SK-N-SH (cell line): ENCODE measurements around the gene PRDM7. TPM values are rescaled to one million over a fixed set of nuclear protein-coding genes. Genes with fewer than 3 reads are reported as not detected.

ENCODE experiments used
- CTCF ChIA-PET: fragments of 300-600, 350-600 bp; formaldehyde crosslinking; extraction: SDS; loops from one replicate; lab custom pipeline; 2021; lab: Yijun Ruan, JAX
- POLR2A ChIA-PET: fragments of 350-600 bp; sonication (Branson Sonifier 250); formaldehyde crosslinking; extraction: SDS; loops from one replicate; lab custom pipeline; 2020; ENCODE audit warnings: antibody characterized with exemption, inconsistent platforms; lab: Yijun Ruan, JAX
- DNase-seq: peaks from one replicate; pipeline ENCODE4 v3.0.0; 2012
- H2AFZ ChIP-seq: fragments of 200-600 bp; sonication (generic); 2 replicates; pipeline ENCODE4 v1.8.1; 2016; ENCODE audit warnings: antibody characterized with exemption, mild to moderate bottlenecking, low read depth
- H3F3A ChIP-seq: fragments of 200-600 bp; sonication (generic); replicated peaks from 2 replicates; pipeline ENCODE3; 2016; ENCODE audit warnings: antibody characterized with exemption, mild to moderate bottlenecking; ENCODE audit not compliant: insufficient read depth
- H3K27ac ChIP-seq, 2 experiments: fragments of 200-500 bp in 1 of 2; fragments of 200-600 bp in 1 of 2; sonication (Bioruptor generic) in 1 of 2; sonication (generic), shearing (Covaris generic) in 1 of 2; 2 replicates each; pipeline versions ENCODE4 v1.5.1 to v1.6.1; 2014 to 2016; ENCODE audit warnings: low read depth in 2 of 2, inconsistent platforms in 1 of 2, low read length in 1 of 2, mild to moderate bottlenecking in 1 of 2, mixed read lengths in 1 of 2
- H3K27me3 ChIP-seq: fragments of 200-600 bp; sonication (generic), shearing (Covaris generic); 2 replicates; pipeline ENCODE4 v1.6.1; 2016; ENCODE audit warnings: mixed run types; ENCODE audit not compliant: insufficient read depth
- H3K36me3 ChIP-seq, 2 experiments: fragments of 200-500 bp in 1 of 2; fragments of 200-600 bp in 1 of 2; sonication (Bioruptor generic) in 1 of 2; sonication (generic) in 1 of 2; replicated peaks in 1 of 2; 2 replicates each; pipeline versions ENCODE3 to v1.5.1; 2014 to 2016; ENCODE audit warnings: low read length in 1 of 2, mild to moderate bottlenecking in 1 of 2; ENCODE audit not compliant: insufficient read depth in 2 of 2, control insufficient read depth in 1 of 2
- H3K4me1 ChIP-seq, 2 experiments: fragments of 200-500 bp in 1 of 2; fragments of 200-600 bp in 1 of 2; sonication (Bioruptor generic) in 1 of 2; sonication (generic), shearing (Covaris generic) in 1 of 2; 2 replicates each; pipeline versions ENCODE4 v1.5.1 to v1.6.1; 2014 to 2016; ENCODE audit warnings: low read depth in 1 of 2, low read length in 1 of 2, mixed run types in 1 of 2; ENCODE audit not compliant: insufficient read depth in 2 of 2, control insufficient read depth in 1 of 2
- H3K4me2 ChIP-seq: fragments of 200-600 bp; sonication (generic), shearing (Covaris generic); 2 replicates; pipeline ENCODE4 v1.6.1; 2017; ENCODE audit warnings: mixed run types
- H3K4me3 ChIP-seq, 2 experiments: fragments of 200-500 bp in 1 of 2; fragments of 200-600 bp in 1 of 2; sonication (Bioruptor generic) in 1 of 2; sonication (generic), shearing (Covaris generic) in 1 of 2; 2 replicates each; pipeline versions ENCODE4 v1.5.1 to v1.8.1; 2014 to 2016; ENCODE audit warnings: low read depth in 2 of 2, inconsistent platforms in 1 of 2, low read length in 1 of 2, mild to moderate bottlenecking in 1 of 2, mixed read lengths in 1 of 2, moderate library complexity in 1 of 2
- H3K79me2 ChIP-seq: fragments of 200-600 bp; sonication (generic); 2 replicates; pipeline ENCODE4 v1.8.1; 2017; ENCODE audit warnings: mild to moderate bottlenecking; ENCODE audit not compliant: insufficient read depth
- H3K9ac ChIP-seq: fragments of 200-600 bp; sonication (generic); 2 replicates; pipeline ENCODE4 v1.6.1; 2017; ENCODE audit warnings: mixed run types
- H3K9me2 ChIP-seq: fragments of 200-600 bp; sonication (generic); 2 replicates; pipeline ENCODE4 v1.6.1; 2017; ENCODE audit warnings: mixed run types
- H3K9me3 ChIP-seq: fragments of 200-600 bp; sonication (generic); 2 replicates; pipeline ENCODE4 v1.6.1; 2017; ENCODE audit warnings: mixed run types, mild to moderate bottlenecking, moderate library complexity
- H4K20me1 ChIP-seq: fragments of 200-600 bp; sonication (generic); 2 replicates; pipeline ENCODE4 v1.6.1; 2017; ENCODE audit warnings: mild to moderate bottlenecking, mixed run types; ENCODE audit not compliant: insufficient read depth
- CHD2 ChIP-seq: fragments of 150-350 bp; IDR thresholded peaks from 2 replicates; pipeline ENCODE4 v1.6.1; 2018; ENCODE audit warnings: low read length; ENCODE audit not compliant: partially characterized antibody
- CTCF ChIP-seq: fragments of 200-600 bp; sonication (generic); IDR thresholded peaks from 2 replicates; pipeline ENCODE4 v1.6.1; 2017; ENCODE audit warnings: antibody characterized with exemption, mild to moderate bottlenecking, moderate library complexity
- ELF1 ChIP-seq: IDR thresholded peaks from 2 replicates; pipeline ENCODE4 v1.4.0; 2012
- EP300 ChIP-seq, 2 experiments: IDR thresholded peaks; 2 replicates each; pipeline versions ENCODE4 v1.4.0 to v1.6.1; 2012; ENCODE audit warnings: borderline replicate concordance in 1 of 2, low read depth in 1 of 2, low read length in 1 of 2
- FOXM1 ChIP-seq: IDR thresholded peaks from 2 replicates; pipeline ENCODE4 v1.4.0; 2012; ENCODE audit warnings: low read depth, mild to moderate bottlenecking
- GATA2 ChIP-seq: sonication (generic); formaldehyde crosslinking; IDR thresholded peaks from 2 replicates; pipeline ENCODE4 v1.5.0; 2020; ENCODE audit warnings: mild to moderate bottlenecking, missing genetic modification reagents
- IRF3 ChIP-seq: fragments of 150-350 bp; IDR thresholded peaks from 2 replicates; pipeline ENCODE4 v1.6.1; 2016; ENCODE audit warnings: mild to moderate bottlenecking, low read depth, low read length
- MEF2A ChIP-seq: IDR thresholded peaks from 2 replicates; pipeline ENCODE4 v1.4.0; 2012; ENCODE audit warnings: low read depth, borderline replicate concordance
- MXI1 ChIP-seq: IDR thresholded peaks from 2 replicates; pipeline ENCODE4 v1.6.1; 2012; ENCODE audit warnings: mild to moderate bottlenecking, low read depth, low read length, improper control_type of control experiment
- NFIC ChIP-seq: IDR thresholded peaks from 2 replicates; pipeline ENCODE4 v1.4.0; 2012; ENCODE audit warnings: borderline replicate concordance
- NRF1 ChIP-seq: IDR thresholded peaks from 2 replicates; pipeline ENCODE4 v1.6.1; 2012; ENCODE audit warnings: low read depth, mild to moderate bottlenecking, low read length
- RFX5 ChIP-seq: IDR thresholded peaks from 2 replicates; pipeline ENCODE4 v1.6.1; 2012; ENCODE audit warnings: mild to moderate bottlenecking, improper control_type of control experiment, low read length
- RXRA ChIP-seq: IDR thresholded peaks from 2 replicates; pipeline ENCODE4 v1.4.0; 2012; ENCODE audit warnings: low read depth, mild to moderate bottlenecking, borderline replicate concordance
- TAF1 ChIP-seq: IDR thresholded peaks from 2 replicates; pipeline ENCODE4 v1.6.1; 2012; ENCODE audit warnings: low read depth, mild to moderate bottlenecking, low read length, moderate library complexity, borderline replicate concordance
- USF2 ChIP-seq: fragments of 150-350 bp; IDR thresholded peaks from 2 replicates; pipeline ENCODE4 v1.6.1; 2017; ENCODE audit warnings: antibody characterized with exemption, low read length, low read depth, borderline replicate concordance
- ZBTB33 ChIP-seq: IDR thresholded peaks from 2 replicates; pipeline ENCODE4 v1.4.0; 2012; ENCODE audit warnings: low read depth, borderline replicate concordance
- WGBS: methylation state at CpG from one replicate; pipeline ENCODE4 v1.1.6; 2017; ENCODE audit warnings: low lambda C conversion rate; 5-methylcytosine and 5-hydroxymethylcytosine counted together
- polyA plus RNA-seq, 3 experiments: library from polyadenylated mRNA; depleted of rRNA; stranded (reverse); fragments of >200 nt; gene quantifications; 2 replicates each; pipeline ENCODE4 v1.2.3, GENCODE V29; 2012

The PRDM7 gene
- polyA plus RNA-seq, 1 of the 3 experiments (the other 2 are of a cell fraction): not detected

- no peak overlapping the region for H3K4me3 ChIP-seq
- no peak overlapping the region for H2AFZ ChIP-seq
- 8% methylated on average over 3 of the region's 3 CpGs for WGBS
- no peaks in the 10 kb centered on the region for H4K20me1 ChIP-seq
- H3K9me2 ChIP-seq: no peaks in the 10 kb centered on the region
- no peaks in the 10 kb centered on the region for H3K27me3 ChIP-seq
- H3K4me1 ChIP-seq: no peaks in the 10 kb centered on the region
- no peaks in the 10 kb centered on the region for H3K36me3 ChIP-seq
- H3F3A ChIP-seq: no peaks in the 10 kb centered on the region
- no peaks in the 10 kb centered on the region for H3K9me3 ChIP-seq
- no peak overlapping the region for H3K27ac ChIP-seq
- H3K9ac ChIP-seq: no peak overlapping the region
- no peaks in the 10 kb centered on the region for H3K79me2 ChIP-seq
- no peak for DNase-seq
- no peak overlapping the region for H3K4me2 ChIP-seq
- ChIA-PET CTCF (no interaction called here), POLR2A (no interaction called here)
- TF ChIP-seq GATA2 (CRISPR knock-in tag) (no peak), CTCF (no peak), RFX5 (no peak), ELF1 (no peak), FOXM1 (no peak), NRF1 (no peak), EP300 (IDR thresholded peaks at IDR 0.05; ENCODE audit: borderline replicate concordance in 1 of 2, low read depth in 1 of 2, low read length in 1 of 2) (no peak), IRF3 (no peak), USF2 (no peak), MXI1 (no peak), TAF1 (no peak), NFIC (no peak), MEF2A (no peak), ZBTB33 (no peak), CHD2 (no peak), RXRA (no peak)
These were observed 15.7 kb downstream of the PRDM7 start for GRCh38 chr16:90061437-90061836.
